Measurements from ENCODE around the gene CFC1B.
"Not testable (repeated sequence)": the region's sequence is repeated elsewhere in the genome, so short reads cannot be mapped to it uniquely, and the experiment has no call there.

Gene CFC1B

DNA sequence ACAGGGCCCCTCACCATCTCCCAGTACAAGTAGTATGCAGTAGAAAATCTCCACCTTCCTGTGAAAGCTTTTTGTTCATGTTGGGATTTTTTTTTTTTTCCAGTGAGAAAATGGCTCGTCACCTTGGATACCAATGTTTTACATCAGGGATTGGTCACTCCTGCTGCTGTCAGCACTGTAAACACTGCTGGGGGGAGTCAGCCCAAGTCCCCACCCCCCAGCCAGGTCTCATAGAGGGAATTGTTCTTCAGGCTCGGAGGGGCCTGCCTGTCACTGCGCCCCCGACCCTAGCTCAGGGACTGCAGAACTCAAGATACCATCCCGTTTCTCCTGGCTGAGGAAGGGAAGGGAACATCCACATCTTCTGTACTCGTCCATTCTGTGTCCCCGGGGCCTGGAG, at the start of gene CFC1B:
Gene CFC1B, plus strand, starts transcription at position 231 of the 400 bp plus-strand sequence. CDS start 263 bp downstream, outside the sequence.
- in situ Hi-C loops (cut with HindIII; ENCODE audit: low pct_unique_long_range_greater_than_20kb, low sequenced_read_pairs); DNase-seq (ENCODE audit: low read depth in 1 of 2, low spot score in 1 of 2): not testable (repeated sequence)

DNA sequence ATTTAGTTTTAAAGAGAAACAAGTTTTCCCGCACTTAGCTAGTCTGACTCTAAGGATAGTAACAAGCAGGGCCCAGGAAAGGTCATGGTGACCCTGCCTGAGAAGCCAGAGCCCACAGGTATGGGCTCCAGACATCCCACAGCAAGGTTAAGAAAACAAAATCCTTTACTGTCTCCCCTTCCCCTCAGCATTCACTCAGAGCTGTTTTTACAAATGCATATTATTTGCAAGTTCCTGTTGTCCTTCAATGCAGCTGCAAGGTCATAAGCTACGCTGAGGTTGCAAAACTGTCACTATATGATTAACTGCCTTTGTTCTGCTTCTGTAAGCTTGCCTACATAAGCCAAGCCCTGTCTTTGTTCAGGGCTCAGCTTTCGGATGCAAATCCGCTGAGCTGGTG, 29.9 kb upstream of the CFC1B start:
- in situ Hi-C loops (cut with HindIII; ENCODE audit: low pct_unique_long_range_greater_than_20kb, low sequenced_read_pairs); DNase-seq (ENCODE audit: low read depth in 1 of 2, low spot score in 1 of 2): not testable (repeated sequence)

DNA sequence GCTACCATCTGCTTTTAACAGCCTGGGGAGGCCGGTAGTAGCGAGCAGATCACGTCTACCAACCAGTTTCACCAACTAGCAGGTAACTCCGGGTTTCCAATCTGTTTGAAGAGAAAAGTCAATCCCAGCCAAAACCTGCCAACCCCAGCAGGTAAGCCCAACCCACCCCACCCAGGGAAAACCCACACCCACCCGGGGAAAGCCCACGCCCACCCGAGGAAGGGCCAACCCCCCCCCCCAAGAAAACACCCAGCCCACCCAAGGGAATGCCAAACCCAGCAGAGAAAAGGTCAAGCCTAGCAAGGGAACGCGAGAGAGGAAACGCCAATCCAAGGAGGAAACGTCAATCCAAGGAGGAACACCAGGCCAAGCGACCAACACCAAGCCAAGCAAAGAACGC, 11.8 kb upstream of the CFC1B start, which contains the start of gene POTEI:
Gene POTEI, minus strand, starts transcription at position 101 of the 400 bp plus-strand sequence. Its CDS starts 93 bp downstream, at position 8.
- in situ Hi-C loops (cut with HindIII; ENCODE audit: low pct_unique_long_range_greater_than_20kb, low sequenced_read_pairs); DNase-seq (ENCODE audit: low read depth in 1 of 2, low spot score in 1 of 2): not testable (repeated sequence)

DNA sequence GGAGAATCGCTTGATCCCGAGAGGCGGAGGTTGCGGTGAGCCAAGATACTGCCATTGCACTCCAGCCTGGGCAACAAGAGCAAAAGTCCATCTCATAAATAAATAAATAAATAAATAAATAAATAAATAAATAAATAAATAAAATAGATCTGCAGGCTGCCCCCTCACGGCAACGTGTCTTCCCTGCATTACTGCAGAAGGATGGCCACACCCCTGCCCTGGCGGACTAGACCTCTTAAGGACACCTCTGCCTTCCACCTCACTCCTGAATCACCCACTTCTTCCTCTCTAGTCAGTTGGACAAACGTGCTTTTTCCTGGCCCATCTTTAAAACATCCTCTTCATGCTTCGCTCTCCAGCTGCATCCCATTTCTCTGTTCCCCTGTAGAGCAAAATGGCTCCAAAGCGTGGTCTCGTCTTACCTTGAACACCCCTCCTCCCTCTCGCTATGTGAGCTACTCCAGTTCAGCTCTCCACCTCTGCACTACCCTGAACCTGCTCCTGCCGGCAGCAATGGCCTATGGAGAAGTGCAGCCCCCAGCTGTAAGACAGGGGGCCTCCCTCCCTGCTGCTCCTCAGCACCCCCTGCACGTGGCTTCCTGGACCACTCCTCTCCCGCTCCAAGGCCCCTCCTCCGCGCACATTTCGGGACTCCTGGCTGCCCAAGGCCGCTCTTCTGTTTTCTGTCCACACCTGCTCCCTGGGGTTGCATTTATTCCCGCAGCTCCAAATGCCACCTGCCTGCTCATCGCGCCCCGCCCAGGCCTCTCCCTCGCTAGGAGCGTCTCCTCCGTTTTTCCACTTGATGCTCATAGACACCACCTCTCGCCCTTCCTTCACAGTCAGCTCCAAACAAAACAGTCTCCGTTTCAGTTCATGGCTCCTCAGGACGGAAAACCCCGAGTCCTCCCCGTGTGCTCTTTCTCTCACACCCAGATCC, 9.9 kb upstream of the CFC1B start:
- in situ Hi-C loops (cut with HindIII; ENCODE audit: low pct_unique_long_range_greater_than_20kb, low sequenced_read_pairs); DNase-seq (ENCODE audit: low read depth in 1 of 2, low spot score in 1 of 2): not testable (repeated sequence)

DNA sequence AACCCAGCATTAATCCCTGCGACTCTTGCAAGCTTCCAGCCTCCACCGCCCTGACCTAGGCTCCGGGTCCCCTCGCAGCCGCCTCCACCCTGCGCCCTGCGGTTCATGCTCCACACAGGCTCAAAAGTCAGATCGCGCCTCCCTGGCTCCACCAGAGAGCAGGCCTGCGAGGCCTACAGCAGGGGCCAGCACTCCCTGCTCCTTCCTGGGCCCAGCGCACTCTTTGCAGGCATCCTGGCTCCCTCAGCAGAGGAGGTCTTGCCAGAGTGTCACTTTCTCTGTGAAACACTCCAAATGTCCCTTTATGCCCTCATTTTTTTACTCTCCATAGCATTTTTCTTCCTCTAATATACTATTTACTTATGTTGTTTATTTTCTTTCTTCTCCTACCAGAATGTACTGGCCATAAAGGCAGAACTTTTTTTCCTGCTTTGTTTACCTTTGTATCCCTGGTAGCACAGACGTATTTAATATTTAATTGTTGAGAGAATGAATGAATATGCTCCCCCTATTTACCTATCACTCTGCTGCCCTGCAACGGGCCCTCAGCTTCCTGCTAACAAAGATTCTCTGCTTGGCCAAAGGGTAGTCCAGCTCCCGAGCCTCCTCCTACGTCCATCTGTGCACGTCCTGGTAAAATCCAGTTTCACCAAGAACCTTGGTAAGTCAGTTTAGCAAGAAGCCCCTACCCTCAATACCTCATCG, 9.1 kb upstream of the CFC1B start:
- in situ Hi-C loops (cut with HindIII; ENCODE audit: low pct_unique_long_range_greater_than_20kb, low sequenced_read_pairs); DNase-seq (ENCODE audit: low read depth in 1 of 2, low spot score in 1 of 2): not testable (repeated sequence)

DNA sequence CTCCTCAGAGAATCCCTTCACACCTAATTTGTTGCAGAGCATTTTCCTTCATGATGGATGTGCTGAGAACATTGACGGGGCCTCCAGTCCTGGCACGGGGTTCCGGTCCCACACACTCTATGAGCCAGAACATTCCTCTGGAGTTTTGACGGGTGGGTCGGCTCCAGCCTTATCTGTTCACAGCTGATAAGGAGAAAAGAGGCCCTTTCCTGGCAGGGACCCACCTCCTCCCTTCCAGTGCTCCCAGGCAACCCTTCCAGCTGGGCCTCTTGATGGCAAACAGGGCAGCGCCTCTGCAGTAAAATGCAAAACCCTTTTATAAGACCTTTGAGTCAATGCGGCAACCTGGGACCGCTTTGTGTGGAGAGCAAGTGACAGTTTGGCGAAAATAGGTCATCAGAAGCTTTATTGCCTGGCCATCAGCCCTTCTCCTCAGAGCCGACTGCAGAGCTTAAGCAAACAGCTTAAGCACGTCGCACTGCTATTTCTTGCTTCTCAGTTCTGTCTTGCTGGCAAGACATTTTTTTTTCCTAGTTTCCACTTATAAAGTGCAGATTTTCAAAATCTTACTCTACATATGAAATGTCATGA, 2.4 kb upstream of the CFC1B start:
- in situ Hi-C loops (cut with HindIII; ENCODE audit: low pct_unique_long_range_greater_than_20kb, low sequenced_read_pairs); DNase-seq (ENCODE audit: low read depth in 1 of 2, low spot score in 1 of 2): not testable (repeated sequence)

DNA sequence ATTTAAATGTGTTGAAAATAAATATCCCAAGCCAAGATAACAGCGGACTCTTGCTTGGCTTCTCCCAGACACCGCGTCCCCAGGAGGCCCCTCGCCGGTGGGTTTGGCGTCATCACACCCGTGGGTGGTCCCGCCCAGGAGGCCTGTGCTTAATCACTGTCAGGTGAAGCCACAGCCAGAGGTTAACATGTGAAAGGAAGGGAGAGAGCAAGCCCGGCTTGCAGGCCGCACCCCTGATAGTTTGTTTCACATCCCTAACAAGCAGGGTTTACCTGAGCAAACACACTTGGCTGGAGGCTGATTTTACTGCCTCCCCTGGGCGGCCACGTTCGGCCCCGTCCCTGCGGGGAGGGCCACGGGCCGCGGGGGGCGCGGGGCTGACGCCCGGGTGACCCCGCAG, 1.4 kb downstream of the CFC1B start:
- DNase-seq (ENCODE audit: low read depth in 1 of 2, low spot score in 1 of 2); in situ Hi-C loops (cut with HindIII; ENCODE audit: low pct_unique_long_range_greater_than_20kb, low sequenced_read_pairs): not testable (repeated sequence)

DNA sequence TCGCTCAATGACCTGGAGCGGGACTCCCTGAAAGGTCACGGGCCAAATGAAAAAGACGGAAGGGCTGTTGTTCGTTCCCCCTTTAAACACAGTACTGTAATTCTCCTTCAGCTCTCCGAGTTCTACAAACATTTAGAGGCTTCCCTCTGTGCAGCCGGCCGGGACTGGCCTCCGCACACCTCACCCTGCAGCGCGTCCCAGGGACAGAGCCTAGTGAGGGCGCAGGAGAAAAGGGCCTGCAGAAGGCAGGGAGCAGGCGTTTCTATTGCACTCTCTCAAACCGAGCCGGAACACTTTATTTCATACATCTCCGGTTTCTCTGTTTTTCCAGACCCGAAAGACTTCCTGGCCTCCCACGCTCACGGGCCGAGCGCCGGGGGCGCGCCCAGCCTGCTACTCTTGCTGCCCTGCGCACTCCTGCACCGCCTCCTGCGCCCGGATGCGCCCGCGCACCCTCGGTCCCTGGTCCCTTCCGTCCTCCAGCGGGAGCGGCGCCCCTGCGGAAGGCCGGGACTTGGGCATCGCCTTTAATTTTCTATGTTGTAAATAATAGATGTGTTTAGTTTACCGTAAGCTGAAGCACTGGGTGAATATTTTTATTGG, 6.4 kb downstream of the CFC1B start:
- in situ Hi-C loops (cut with HindIII; ENCODE audit: low pct_unique_long_range_greater_than_20kb, low sequenced_read_pairs); DNase-seq (ENCODE audit: low read depth in 1 of 2, low spot score in 1 of 2): not testable (repeated sequence)

DNA sequence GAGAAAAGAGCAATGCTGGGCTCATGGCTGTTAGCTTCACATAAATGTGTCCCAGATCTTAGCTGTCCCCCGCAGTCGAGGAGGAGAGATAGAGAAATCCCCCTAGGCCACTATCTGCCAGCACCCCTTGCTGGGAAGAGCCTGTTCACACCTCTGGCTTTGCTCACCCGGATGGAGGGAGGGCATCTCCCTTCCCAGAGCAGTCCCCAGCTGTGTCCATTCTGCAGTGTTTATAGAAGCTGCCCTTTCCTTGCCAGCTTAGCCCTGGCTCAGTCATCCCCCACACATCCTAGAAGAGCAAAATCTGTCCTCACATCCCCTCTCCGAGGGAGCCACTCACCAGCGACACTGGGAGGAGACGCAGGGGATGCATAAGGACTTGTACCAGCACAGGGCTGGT, 8.5 kb downstream of the CFC1B start:
- DNase-seq (ENCODE audit: low read depth in 1 of 2, low spot score in 1 of 2); in situ Hi-C loops (cut with HindIII; ENCODE audit: low pct_unique_long_range_greater_than_20kb, low sequenced_read_pairs): not testable (repeated sequence)

DNA sequence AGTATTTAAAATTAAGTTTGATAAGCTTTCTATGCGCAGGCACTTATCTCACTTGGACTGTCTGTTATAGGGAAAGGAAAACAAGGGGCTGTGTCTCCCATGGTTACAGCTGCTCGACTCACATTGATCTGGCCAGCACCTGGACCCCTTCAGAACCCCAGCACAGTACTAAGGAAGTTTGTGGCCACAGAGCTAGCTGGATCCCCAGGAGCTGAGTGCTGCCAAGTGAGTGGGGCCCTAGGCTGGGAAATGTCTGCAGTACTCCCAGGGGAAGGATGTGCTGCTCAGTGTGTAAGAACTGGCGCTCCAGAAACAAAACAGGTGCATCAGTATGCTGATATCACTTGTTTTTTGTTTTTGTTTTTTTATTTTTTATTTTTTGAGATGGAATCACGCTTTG, 9.2 kb downstream of the CFC1B start:
- DNase-seq (ENCODE audit: low read depth in 1 of 2, low spot score in 1 of 2); in situ Hi-C loops (cut with HindIII; ENCODE audit: low pct_unique_long_range_greater_than_20kb, low sequenced_read_pairs): not testable (repeated sequence)

DNA sequence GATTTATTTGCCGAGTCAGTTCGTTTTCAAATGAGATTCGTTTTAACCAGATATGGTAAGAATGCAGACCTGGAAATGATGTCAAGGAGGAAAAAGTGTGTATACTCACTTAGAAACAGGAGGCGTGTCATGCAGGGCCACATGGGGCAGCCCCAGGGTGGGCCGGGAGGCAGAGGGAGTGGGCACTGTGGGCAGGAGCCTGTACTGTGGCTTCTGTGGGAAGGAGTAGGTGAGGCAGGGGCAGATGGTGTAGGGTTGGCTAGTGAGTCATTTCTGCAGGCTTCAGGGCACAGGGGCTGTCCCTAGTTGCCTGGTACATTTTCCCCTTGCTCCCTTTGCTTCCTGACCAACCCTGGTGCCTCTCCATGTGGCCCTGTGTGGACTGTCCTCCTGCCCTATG, 10.2 kb downstream of the CFC1B start:
- in situ Hi-C loops (cut with HindIII; ENCODE audit: low pct_unique_long_range_greater_than_20kb, low sequenced_read_pairs); DNase-seq (ENCODE audit: low read depth in 1 of 2, low spot score in 1 of 2): not testable (repeated sequence)

DNA sequence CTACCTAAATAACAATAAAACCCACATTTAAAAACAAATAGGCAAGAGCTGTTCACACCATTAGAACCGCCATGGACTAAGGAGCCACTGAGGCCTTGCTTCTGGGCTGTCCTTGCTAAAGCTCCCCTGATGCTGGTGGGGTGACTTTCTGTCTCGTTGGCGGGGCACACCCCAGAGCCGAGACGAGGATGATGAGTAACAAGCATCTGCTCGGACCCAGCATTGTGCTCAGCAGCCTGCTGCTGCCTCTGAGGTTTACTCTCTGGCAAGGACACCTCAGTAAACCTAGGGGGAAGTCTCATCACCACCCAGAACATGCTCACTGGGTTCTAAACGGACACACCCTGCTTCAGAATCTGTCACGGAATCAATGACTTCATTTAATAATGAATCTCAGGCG, 10.7 kb downstream of the CFC1B start:
- DNase-seq (ENCODE audit: low read depth in 1 of 2, low spot score in 1 of 2); in situ Hi-C loops (cut with HindIII; ENCODE audit: low pct_unique_long_range_greater_than_20kb, low sequenced_read_pairs): not testable (repeated sequence)

DNA sequence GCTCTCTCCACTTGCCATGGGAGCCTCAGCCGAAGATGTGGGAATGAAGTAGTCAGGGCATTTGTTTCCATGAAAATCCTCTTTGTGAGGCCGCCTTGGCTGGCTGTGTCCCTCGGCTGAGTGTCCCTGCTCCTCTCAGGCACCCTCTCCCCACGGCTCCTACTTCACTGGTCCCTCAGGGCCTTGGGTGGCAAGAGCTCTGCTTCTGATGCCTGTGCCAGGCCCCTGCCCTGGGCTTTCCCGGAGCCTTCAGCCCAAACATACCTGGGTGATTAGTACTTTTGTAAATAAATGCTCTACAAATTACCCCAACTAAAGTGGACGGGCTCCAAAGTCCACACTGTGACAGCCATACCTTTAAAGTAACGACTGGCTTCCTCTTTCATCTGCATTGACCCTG, 15.6 kb downstream of the CFC1B start:
- in situ Hi-C loops (cut with HindIII; ENCODE audit: low pct_unique_long_range_greater_than_20kb, low sequenced_read_pairs); DNase-seq (ENCODE audit: low read depth in 1 of 2, low spot score in 1 of 2): not testable (repeated sequence)

DNA sequence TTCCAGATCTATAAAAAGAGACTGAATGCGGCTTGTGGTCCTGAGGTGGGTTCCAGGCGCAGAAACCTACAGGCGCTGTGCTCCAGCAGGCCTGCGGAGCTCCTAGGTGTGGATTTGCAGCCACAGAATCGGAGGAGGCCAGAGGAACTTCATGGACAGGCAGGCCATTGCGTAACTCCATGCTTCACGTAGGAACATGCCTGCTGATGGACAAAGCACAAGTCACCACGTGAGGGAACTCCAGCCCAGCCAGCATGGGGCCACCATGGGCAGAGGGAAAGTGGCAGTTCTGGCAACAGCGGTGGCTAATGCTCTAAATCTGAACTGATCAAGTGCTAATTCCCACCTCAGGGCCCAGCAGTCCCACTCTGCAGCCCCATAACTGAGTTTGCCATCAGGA, 17.2 kb downstream of the CFC1B start:
- in situ Hi-C loops (cut with HindIII; ENCODE audit: low pct_unique_long_range_greater_than_20kb, low sequenced_read_pairs); DNase-seq (ENCODE audit: low read depth in 1 of 2, low spot score in 1 of 2): not testable (repeated sequence)

DNA sequence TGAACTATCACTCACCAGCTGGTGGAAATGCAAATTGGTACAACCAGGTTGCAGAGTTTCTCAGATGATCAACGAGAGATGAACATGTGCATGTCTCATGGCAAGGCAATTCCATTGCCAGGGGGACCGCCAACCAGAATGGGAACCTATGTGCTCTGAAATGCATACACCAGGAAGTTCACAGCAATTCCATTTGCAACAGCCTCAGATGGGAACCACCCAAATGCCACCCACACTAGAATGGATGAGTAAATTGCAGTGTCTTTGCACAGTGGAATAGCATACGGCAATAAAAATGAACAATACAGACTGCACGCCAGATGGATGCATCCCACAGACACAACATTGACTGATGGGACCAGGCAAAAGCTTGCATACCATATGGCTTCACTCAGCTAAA, 21.8 kb downstream of the CFC1B start:
- DNase-seq (ENCODE audit: low read depth in 1 of 2, low spot score in 1 of 2); in situ Hi-C loops (cut with HindIII; ENCODE audit: low pct_unique_long_range_greater_than_20kb, low sequenced_read_pairs): not testable (repeated sequence)

DNA sequence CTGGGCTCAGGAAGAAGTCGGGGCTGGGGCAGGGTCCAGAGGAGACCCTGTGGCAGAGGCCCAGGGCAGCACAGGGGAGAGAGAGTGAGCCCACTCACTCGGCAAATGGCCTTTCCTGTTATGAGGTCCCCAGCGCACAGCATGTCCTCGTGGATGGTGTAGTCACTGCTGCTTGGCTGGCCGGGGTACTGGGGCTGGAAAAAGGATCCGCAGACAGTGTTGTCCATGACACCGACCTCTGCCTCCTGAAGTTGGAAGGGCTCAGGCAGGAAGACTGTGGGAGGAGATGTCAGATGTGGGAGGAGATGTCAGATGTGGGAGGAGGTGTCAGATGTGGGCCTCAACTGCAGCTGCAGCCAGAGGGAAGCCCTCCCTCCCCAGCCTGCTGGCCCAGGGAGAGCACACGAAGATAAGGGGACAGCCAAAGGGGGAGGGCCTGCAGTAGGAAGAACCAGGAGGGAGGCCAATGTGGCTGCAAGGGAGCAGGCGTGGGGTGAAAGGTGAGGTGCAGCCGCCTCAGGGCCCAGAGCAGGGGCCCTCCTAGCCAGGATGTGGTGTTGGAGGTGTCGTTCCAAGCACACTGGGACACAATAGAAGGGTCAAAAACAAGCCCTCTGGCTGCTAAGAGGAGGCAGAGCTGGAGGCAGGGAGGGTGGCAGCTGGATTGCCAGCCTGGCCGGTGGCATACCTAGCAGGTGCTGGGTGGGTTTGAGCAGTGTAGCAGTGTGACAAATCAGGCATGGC, 22.9 kb downstream of the CFC1B start:
- DNase-seq (ENCODE audit: low read depth in 1 of 2, low spot score in 1 of 2); in situ Hi-C loops (cut with HindIII; ENCODE audit: low pct_unique_long_range_greater_than_20kb, low sequenced_read_pairs): not testable (repeated sequence)

DNA sequence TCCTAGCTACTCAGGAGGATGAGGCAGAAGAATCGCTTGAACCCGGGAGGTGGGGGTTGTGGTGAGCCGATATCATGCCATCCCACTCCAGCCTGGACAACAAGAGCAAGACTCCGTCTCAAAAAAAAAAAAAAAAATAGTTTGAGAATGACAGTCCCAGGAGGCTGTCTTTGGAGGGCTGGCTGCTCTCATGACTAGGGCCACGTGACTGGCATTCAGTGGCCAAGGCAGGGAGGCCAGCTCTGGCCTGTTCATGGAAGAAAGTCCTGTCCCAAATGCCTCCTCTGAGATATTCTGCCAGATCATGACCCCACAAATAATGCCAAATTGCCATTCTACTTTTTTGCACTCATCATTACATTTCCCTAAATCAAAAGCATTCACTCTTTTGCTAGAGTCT, 24.0 kb downstream of the CFC1B start:
- DNase-seq (ENCODE audit: low read depth in 1 of 2, low spot score in 1 of 2); in situ Hi-C loops (cut with HindIII; ENCODE audit: low pct_unique_long_range_greater_than_20kb, low sequenced_read_pairs): not testable (repeated sequence)

Measured in T47D (cell line).